Endothelial cell of umbilical vein (primary cell): ENCODE results near the gene MAEA. TPM values are rescaled to one million over a fixed set of nuclear protein-coding genes. Genes with fewer than 3 reads are reported as not detected.

Source experiments
- BruUV-seq: library from RNA; stranded (reverse); fragments of 400-500 nt; replicated peaks from 2 replicates; lab custom pipeline; 2021; lab: Mats Ljungman, UMichigan
- CTCF ChIA-PET: fragments of 300-600, 350-600 bp; sonication (Branson Sonifier 250); formaldehyde crosslinking; loops from one replicate; lab custom pipeline; 2021; ENCODE audit warnings: antibody characterized with exemption, inconsistent platforms; lab: Charles Lee
- POLR2A ChIA-PET: fragments of 300-600, 350-600 bp; sonication (Branson Sonifier 250); formaldehyde crosslinking; loops from one replicate; lab custom pipeline; 2021; ENCODE audit warnings: antibody characterized with exemption, inconsistent platforms; lab: Charles Lee
- DNase-seq: peaks from one replicate; pipeline ENCODE4 v3.0.0-alpha.2; 2011; ENCODE audit warnings: low read depth, low spot score
- FAIRE-seq: peaks from 2 replicates; lab custom pipeline; 2011; peaks lifted over from hg19 to GRCh38; lab: Jason Lieb, UNC
- H2AFZ ChIP-seq: 2 replicates; pipeline ENCODE4 v1.6.0; 2012; ENCODE audit warnings: low read depth, low read length, control low read depth, inconsistent platforms
- H3K27ac ChIP-seq: 2 replicates; pipeline ENCODE4 v1.5.1; 2011; ENCODE audit warnings: low read depth, mild to moderate bottlenecking, control low read depth, low read length, moderate library complexity; ENCODE audit not compliant: insufficient read depth
- H3K27me3 ChIP-seq, 2 experiments: 2 replicates each; pipeline versions ENCODE4 v1.6.0 to v1.6.1; 2011; ENCODE audit warnings: low read length in 2 of 2, mixed read lengths in 1 of 2; ENCODE audit not compliant: control insufficient read depth in 2 of 2, insufficient read depth in 2 of 2
- H3K36me3 ChIP-seq, 2 experiments: 2 replicates in 1 of 2; 3 replicates in 1 of 2; pipeline ENCODE4 v1.5.1; 2011; ENCODE audit warnings: low read length in 2 of 2, mild to moderate bottlenecking in 1 of 2, moderate library complexity in 1 of 2; ENCODE audit not compliant: control insufficient read depth in 2 of 2, insufficient read depth in 2 of 2; ENCODE audit errors: extremely low read depth in 1 of 2
- H3K4me1 ChIP-seq: 3 replicates; pipeline ENCODE4 v1.5.1; 2011; ENCODE audit warnings: mild to moderate bottlenecking, low read length; ENCODE audit not compliant: control insufficient read depth, insufficient read depth; ENCODE audit errors: extremely low read depth
- H3K4me2 ChIP-seq: 2 replicates; pipeline ENCODE4 v1.6.1; 2011; ENCODE audit warnings: low read length, control low read depth, mixed read lengths; ENCODE audit not compliant: insufficient read depth
- H3K4me3 ChIP-seq, 3 experiments: fragments of 200-600 bp in 1 of 3; sonication (generic), shearing (Covaris generic) in 1 of 3; replicated peaks in 1 of 3; 2 replicates each; pipeline ENCODE4 v1.5.1; 2011 to 2016; ENCODE audit warnings: control low read depth in 3 of 3, low read length in 3 of 3, mild to moderate bottlenecking in 2 of 3, inconsistent platforms in 1 of 3, low read depth in 1 of 3, moderate library complexity in 1 of 3; ENCODE audit not compliant: insufficient read depth in 1 of 3
- H3K79me2 ChIP-seq: 2 replicates; pipeline ENCODE4 v1.6.0; 2012; ENCODE audit warnings: low read length, inconsistent platforms; ENCODE audit not compliant: control insufficient read depth, insufficient read depth
- H3K9ac ChIP-seq: replicated peaks from 2 replicates; pipeline ENCODE3; 2011; ENCODE audit warnings: low read length, control low read depth; ENCODE audit not compliant: insufficient read depth; ENCODE audit errors: extremely low read depth
- H3K9me1 ChIP-seq: replicated peaks from 3 replicates; pipeline ENCODE4 v1.6.0; 2011; ENCODE audit warnings: mild to moderate bottlenecking, low read length; ENCODE audit not compliant: control insufficient read depth, insufficient read depth; ENCODE audit errors: extremely low read depth
- H3K9me3 ChIP-seq: replicated peaks from 2 replicates; pipeline ENCODE4 v1.5.1; 2012; ENCODE audit warnings: low read length, inconsistent platforms; ENCODE audit not compliant: control insufficient read depth, insufficient read depth
- H4K20me1 ChIP-seq: replicated peaks from 2 replicates; pipeline ENCODE3; 2011; ENCODE audit warnings: mild to moderate bottlenecking, low read length; ENCODE audit not compliant: control insufficient read depth, insufficient read depth; ENCODE audit errors: extremely low read depth
- CTCF ChIP-seq, 2 donors: IDR thresholded peaks; 1 replicate in 1 of 2; 2 replicates in 1 of 2; pipeline ENCODE4 v1.5.1; 2011; ENCODE audit warnings: low read length in 2 of 2, mild to moderate bottlenecking in 2 of 2, moderate library complexity in 2 of 2, control low read depth in 1 of 2, inconsistent platforms in 1 of 2, low read depth in 1 of 2; ENCODE audit not compliant: insufficient read depth in 1 of 2; ENCODE audit errors: extremely low read depth in 1 of 2
- EZH2 ChIP-seq: IDR thresholded peaks from 2 replicates; pipeline ENCODE4 v1.6.1; 2012; ENCODE audit warnings: borderline replicate concordance, low read depth, mild to moderate bottlenecking, moderate library complexity, low read length, inconsistent platforms; ENCODE audit not compliant: severe bottlenecking
- FOS ChIP-seq: IDR thresholded peaks from 2 replicates; pipeline ENCODE4 v1.6.1; 2011; ENCODE audit warnings: mild to moderate bottlenecking, low read length, moderate library complexity, borderline replicate concordance; ENCODE audit not compliant: insufficient read depth
- GATA2 ChIP-seq: IDR thresholded peaks from 2 replicates; pipeline ENCODE4 v1.7.0; 2011; ENCODE audit warnings: low read depth, mild to moderate bottlenecking, moderate library complexity, mixed read lengths, low read length; ENCODE audit not compliant: insufficient read length, insufficient read depth
- JUN ChIP-seq: IDR thresholded peaks from 2 replicates; pipeline ENCODE4 v1.6.1; 2011; ENCODE audit warnings: borderline replicate concordance, low read depth; ENCODE audit not compliant: insufficient read length, insufficient read depth
- MYC ChIP-seq: IDR thresholded peaks from one replicate; pipeline ENCODE4 v1.6.1; 2011; ENCODE audit warnings: mild to moderate bottlenecking, low read depth, low read length
- POLR2A ChIP-seq: IDR thresholded peaks from 2 replicates; pipeline ENCODE4 v1.6.1; 2012; ENCODE audit warnings: low read depth, mild to moderate bottlenecking, control low read depth, low read length
- POLR2AphosphoS5 ChIP-seq: IDR thresholded peaks from 2 replicates; pipeline ENCODE4 v1.6.1; 2012; ENCODE audit warnings: low read depth, mild to moderate bottlenecking, control low read depth, low read length, moderate library complexity; ENCODE audit not compliant: insufficient read depth
- dilution Hi-C: fragments of 300-500 bp; cut with MboI; formaldehyde crosslinking; loops from one replicate; pipeline ENCODE4 v1.15.0; 2019; ENCODE audit warnings: low sequenced_read_pairs; ENCODE audit not compliant: extremely low pct_ligation_motif_present
- intact Hi-C: fragments of 100-400 bp; cut with micrococcal nuclease; formaldehyde crosslinking; loops from one replicate; pipeline ENCODE4 v1.10.0; 2022
- polyA plus RNA-seq, 4 experiments: library from polyadenylated mRNA; depleted of rRNA in 3 of 4; stranded (reverse) in 3 of 4; unstranded in 1 of 4; fragments of >200 nt; gene quantifications; 2 replicates each; pipeline versions ENCODE4 v1.2.1 to v1.2.3, GENCODE V29; 2011 to 2012; ENCODE audit warnings: missing spikeins in 1 of 4
- total RNA-seq: library from RNA; stranded (reverse); gene quantifications from 2 replicates; pipeline ENCODE4 v1.2.3, GENCODE V29; 2021
- TF ChIP-seq, protein P1 (sequence below): IDR thresholded peaks from 2 replicates; pipeline ENCODE4 v1.6.1; 2011; ENCODE audit not compliant: insufficient read depth, insufficient read length

Gene MAEA
- total and polyA plus RNA-seq, 2 donors (not counting 3 experiments of a cell fraction or from before 2014, with no cell fraction given) = 66.0 to 108 TPM

- dilution Hi-C loops (no loop called here), intact Hi-C loops (no loop called here)
- H3K9ac ChIP-seq = no peak overlapping the region
- BruUV-seq = no TSS peak
- H3K27me3 ChIP-seq = no peaks in the 10 kb centered on the region
- peaks cover 83% of the 10 kb centered on the region for H3K79me2 ChIP-seq
- TF ChIP-seq, protein P1, sequence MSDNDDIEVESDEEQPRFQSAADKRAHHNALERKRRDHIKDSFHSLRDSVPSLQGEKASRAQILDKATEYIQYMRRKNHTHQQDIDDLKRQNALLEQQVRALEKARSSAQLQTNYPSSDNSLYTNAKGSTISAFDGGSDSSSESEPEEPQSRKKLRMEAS = no peak
- TF ChIP-seq JUN (no peak), POLR2A (no peak), POLR2AphosphoS5 (no peak), EZH2 (no peak), FOS (no peak), MYC (no peak), GATA2 (no peak), CTCF (IDR thresholded peaks at IDR 0.05; ENCODE audit: extremely low read depth in 1 of 2, insufficient read depth in 1 of 2, low read depth in 1 of 2, low read length in 2 of 2) (no peak)
- H4K20me1 ChIP-seq = peaks cover 2% of the 10 kb centered on the region
- ChIA-PET POLR2A (no interaction called here), CTCF (interaction anchor here (1.0 kb wide), 1 partner anchor 10 kb away, joined by 3 read pairs; the partner anchor contains the start of gene MAEA)
- peaks cover 3 to 27% of the 10 kb centered on the region in 2 experiments for H3K36me3 ChIP-seq
- H3K4me3 ChIP-seq = no peak overlapping the region
- no peaks in the 10 kb centered on the region for H3K9me3 ChIP-seq
- no peak overlapping the region for H3K4me2 ChIP-seq
- no peak overlapping the region for H3K27ac ChIP-seq
- no peaks in the 10 kb centered on the region for H3K4me1 ChIP-seq
- no peak overlapping the region for H2AFZ ChIP-seq
- FAIRE-seq = no peak
- DNase-seq = no peak
- no peaks in the 10 kb centered on the region for H3K9me1 ChIP-seq
Observed at GRCh38 chr4:1299301-1299860, 9.7 kb downstream of the MAEA start.
